ENCODE data around the gene SGCG.

DNA sequence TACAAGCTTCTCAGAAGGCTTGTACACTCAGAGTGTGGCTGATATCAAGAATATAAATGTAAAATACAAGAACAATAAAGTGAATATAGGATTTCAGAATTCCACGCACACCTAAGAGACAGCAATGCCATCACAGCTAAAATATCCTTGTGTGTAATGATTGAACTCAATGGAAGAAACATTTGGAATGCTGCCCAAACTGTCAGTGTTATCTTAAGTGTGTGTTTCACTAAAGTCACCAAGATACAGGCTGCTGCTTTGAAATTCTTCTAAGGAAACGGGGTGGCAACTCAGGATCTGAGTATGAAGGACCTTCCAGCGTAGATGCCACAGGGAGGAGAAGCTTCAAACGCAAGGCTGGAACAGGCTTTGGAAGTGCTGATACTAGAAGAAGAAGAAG lies 86.8 kb downstream of the SGCG start:
- TF ChIP-seq, protein P1, sequence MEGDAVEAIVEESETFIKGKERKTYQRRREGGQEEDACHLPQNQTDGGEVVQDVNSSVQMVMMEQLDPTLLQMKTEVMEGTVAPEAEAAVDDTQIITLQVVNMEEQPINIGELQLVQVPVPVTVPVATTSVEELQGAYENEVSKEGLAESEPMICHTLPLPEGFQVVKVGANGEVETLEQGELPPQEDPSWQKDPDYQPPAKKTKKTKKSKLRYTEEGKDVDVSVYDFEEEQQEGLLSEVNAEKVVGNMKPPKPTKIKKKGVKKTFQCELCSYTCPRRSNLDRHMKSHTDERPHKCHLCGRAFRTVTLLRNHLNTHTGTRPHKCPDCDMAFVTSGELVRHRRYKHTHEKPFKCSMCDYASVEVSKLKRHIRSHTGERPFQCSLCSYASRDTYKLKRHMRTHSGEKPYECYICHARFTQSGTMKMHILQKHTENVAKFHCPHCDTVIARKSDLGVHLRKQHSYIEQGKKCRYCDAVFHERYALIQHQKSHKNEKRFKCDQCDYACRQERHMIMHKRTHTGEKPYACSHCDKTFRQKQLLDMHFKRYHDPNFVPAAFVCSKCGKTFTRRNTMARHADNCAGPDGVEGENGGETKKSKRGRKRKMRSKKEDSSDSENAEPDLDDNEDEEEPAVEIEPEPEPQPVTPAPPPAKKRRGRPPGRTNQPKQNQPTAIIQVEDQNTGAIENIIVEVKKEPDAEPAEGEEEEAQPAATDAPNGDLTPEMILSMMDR (IDR thresholded peaks at IDR 0.05; ENCODE audit: poor library complexity, severe bottlenecking): no peak
- TF ChIP-seq POLR2AphosphoS5 (IDR thresholded peaks at IDR 0.05) (no peak), EP300 (conservative IDR thresholded peaks at IDR 0.05; ENCODE audit: poor library complexity, severe bottlenecking) (no peak), RAD21 (conservative IDR thresholded peaks at IDR 0.05) (no peak), TAF1 (IDR thresholded peaks at IDR 0.05; ENCODE audit: low read depth) (no peak), SMC3 (conservative IDR thresholded peaks at IDR 0.05; ENCODE audit: poor library complexity) (no peak)
